OCI-LY7 (cell line): ENCODE measurements around the gene NAV3. TPM values are rescaled to one million over a fixed set of nuclear protein-coding genes. Genes with fewer than 3 reads are reported as not detected.

Source experiments
- BruUV-seq: library from RNA; stranded (reverse); fragments of 400-500 nt; replicated peaks from 2 replicates; lab custom pipeline; 2021; lab: Mats Ljungman, UMichigan
- CTCF ChIA-PET: fragments of 300-600 bp; sonication (Branson Sonifier 250); formaldehyde crosslinking; loops from one replicate; lab custom pipeline; 2022; ENCODE audit warnings: antibody characterized with exemption; ENCODE audit not compliant: unreplicated experiment; lab: Charles Lee
- POLR2A ChIA-PET: fragments of 300-600 bp; sonication (Branson Sonifier 250); formaldehyde crosslinking; loops from one replicate; lab custom pipeline; 2022; ENCODE audit warnings: antibody characterized with exemption; lab: Charles Lee
- DNase-seq: peaks from one replicate; pipeline ENCODE4 v3.0.0-alpha.2; 2015; ENCODE audit warnings: low spot score
- H2AFZ ChIP-seq: fragments of 200-600 bp; sonication (generic), shearing (Covaris generic); 2 replicates; pipeline ENCODE4 v1.6.1; 2014; ENCODE audit warnings: mild to moderate bottlenecking, antibody characterized with exemption, low read length, moderate library complexity
- H3K27ac ChIP-seq: fragments of 200-600 bp; sonication (generic); 2 replicates; pipeline ENCODE4 v1.5.1; 2014; ENCODE audit warnings: mixed run types, low read depth, mild to moderate bottlenecking, moderate library complexity, low read length, inconsistent platforms; ENCODE audit not compliant: poor library complexity, severe bottlenecking
- H3K36me3 ChIP-seq: fragments of 200-600 bp; sonication (generic); 2 replicates; pipeline ENCODE4 v1.6.1; 2014; ENCODE audit warnings: mild to moderate bottlenecking, antibody characterized with exemption, low read length, moderate library complexity, mixed read lengths; ENCODE audit not compliant: insufficient read depth
- H3K4me1 ChIP-seq: fragments of 200-600 bp; sonication (generic); 2 replicates; pipeline ENCODE4 v1.5.1; 2014; ENCODE audit warnings: mild to moderate bottlenecking, low read length; ENCODE audit not compliant: insufficient read depth, poor library complexity, severe bottlenecking
- H3K4me2 ChIP-seq: fragments of 200-600 bp; sonication (generic); 2 replicates; pipeline ENCODE4 v1.6.1; 2014; ENCODE audit warnings: mild to moderate bottlenecking, low read length
- H3K4me3 ChIP-seq: fragments of 200-600 bp; sonication (generic); 2 replicates; pipeline ENCODE4 v1.5.1; 2014; ENCODE audit warnings: mild to moderate bottlenecking, low read depth, low read length; ENCODE audit not compliant: poor library complexity, severe bottlenecking
- H3K79me2 ChIP-seq: fragments of 200-600 bp; sonication (generic); 2 replicates; pipeline ENCODE4 v1.6.1; 2016; ENCODE audit warnings: low read depth, mild to moderate bottlenecking, low read length, moderate library complexity, mixed read lengths; ENCODE audit not compliant: insufficient read depth
- H3K9me2 ChIP-seq: fragments of 200-600 bp; sonication (generic); 2 replicates; pipeline ENCODE4 v1.6.1; 2016; ENCODE audit warnings: mild to moderate bottlenecking, low read length, mixed read lengths; ENCODE audit not compliant: insufficient read depth
- H3K9me3 ChIP-seq: fragments of 200-600 bp; sonication (generic); 2 replicates; pipeline ENCODE4 v1.6.1; 2014; ENCODE audit warnings: mild to moderate bottlenecking, mixed run types, low read length, mixed read lengths
- H4K20me1 ChIP-seq: fragments of 200-600 bp; sonication (generic); 2 replicates; pipeline ENCODE4 v1.6.1; 2014; ENCODE audit warnings: mild to moderate bottlenecking, antibody characterized with exemption, low read length, moderate library complexity, mixed read lengths; ENCODE audit not compliant: insufficient read depth
- CTCF ChIP-seq: fragments of 200-600 bp; sonication (generic); conservative IDR thresholded peaks from 2 replicates; pipeline ENCODE4 v1.5.1; 2014; ENCODE audit warnings: mild to moderate bottlenecking, antibody characterized with exemption, low read length, moderate library complexity, mixed read lengths
- EZH2phosphoT487 ChIP-seq: fragments of 200-600 bp; sonication (generic); IDR thresholded peaks from 2 replicates; pipeline ENCODE4 v1.6.1; 2018; ENCODE audit warnings: low read depth, borderline replicate concordance, mild to moderate bottlenecking, mixed run types, antibody characterized with exemption, low read length, moderate library complexity, mixed read lengths
- intact Hi-C: fragments of 100-400 bp; cut with micrococcal nuclease; formaldehyde crosslinking; loops from one replicate; pipeline ENCODE4 v1.10.0; 2022; ENCODE audit not compliant: unreplicated experiment
- total RNA-seq, 2 experiments: library from RNA; depleted of rRNA in 1 of 2; stranded (reverse); fragments of >200 nt in 1 of 2; shearing (Covaris generic) in 1 of 2; gene quantifications; 2 replicates each; pipeline ENCODE4 v1.2.3, GENCODE V29; 2014 to 2022

Gene NAV3
- total RNA-seq, 2 experiments from 2014 or later: 0.68 to 1.6 TPM

DNA sequence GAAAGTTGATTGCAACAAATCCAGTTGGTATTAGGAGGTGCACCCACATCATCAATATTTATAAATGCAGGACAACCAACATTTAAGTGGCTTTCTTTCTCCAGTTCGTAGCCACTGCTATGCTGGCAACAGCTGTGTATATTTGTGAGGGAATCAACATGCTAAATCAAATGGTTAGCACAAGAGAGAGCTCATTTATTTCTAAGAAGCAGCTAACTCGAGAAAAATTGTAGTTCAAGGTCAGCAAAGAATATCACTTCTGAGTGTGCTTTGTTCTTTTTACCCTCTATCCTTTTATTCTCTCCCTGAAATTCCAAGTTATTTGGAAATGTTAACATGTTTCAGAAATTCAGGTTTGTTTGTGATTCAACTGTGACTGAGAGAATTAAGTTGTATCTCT is 137.3 kb downstream of the NAV3 start:
- ChIA-PET CTCF (no interaction called here), POLR2A (interaction anchor here (0.6 kb wide), 1 partner anchor 1485 kb away, joined by 3 read pairs; no protein-coding TSS in a partner anchor)
- no peaks in the 10 kb centered on the region for H3K9me2 ChIP-seq
- H3K4me2 ChIP-seq: no peak overlapping the region
- no peaks in the 10 kb centered on the region for H3K4me1 ChIP-seq
- DNase-seq: no peak
- TF ChIP-seq CTCF (no peak), EZH2phosphoT487 (no peak)
- H3K9me3 ChIP-seq: no peaks in the 10 kb centered on the region
- H3K4me3 ChIP-seq: no peak overlapping the region
- no TSS peak for BruUV-seq
- H3K79me2 ChIP-seq: no peaks in the 10 kb centered on the region
- intact Hi-C loops: no loop called here
- H3K27ac ChIP-seq: no peak overlapping the region
- peak overlapping the region; percentile 57; the same call in 1 of the 2 replicates for H2AFZ ChIP-seq
- H3K36me3 ChIP-seq: no peaks in the 10 kb centered on the region
- H4K20me1 ChIP-seq: no peaks in the 10 kb centered on the region

DNA sequence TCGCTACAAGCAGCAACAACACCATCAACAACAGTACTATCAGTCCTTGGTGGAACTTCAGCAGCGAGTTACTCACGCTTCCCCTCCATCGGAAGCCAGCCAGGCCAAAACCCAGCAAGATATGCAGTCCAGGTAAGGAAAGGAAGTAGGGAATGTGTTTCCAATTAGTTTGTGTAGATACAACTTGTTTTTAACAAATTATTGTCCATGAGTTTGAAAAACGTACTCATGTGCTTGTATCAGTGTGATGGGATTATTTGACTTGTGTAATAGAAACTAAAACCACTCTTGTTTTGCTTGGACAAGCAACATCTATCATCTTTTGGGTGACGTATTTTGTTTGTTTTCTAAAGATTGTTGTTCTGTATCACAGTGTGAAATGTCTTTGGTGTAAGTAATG is 137.9 kb downstream of the NAV3 start:
- no peaks in the 10 kb centered on the region for H3K9me2 ChIP-seq
- ChIA-PET POLR2A (interaction anchor here (0.6 kb wide), 1 partner anchor 1484 kb away, joined by 3 read pairs; no protein-coding TSS in a partner anchor), CTCF (no interaction called here)
- no peak overlapping the region for H3K4me3 ChIP-seq
- no peak for DNase-seq
- intact Hi-C loops: no loop called here
- no peak overlapping the region for H3K27ac ChIP-seq
- H3K4me2 ChIP-seq: no peak overlapping the region
- no TSS peak for BruUV-seq
- H2AFZ ChIP-seq: peak overlapping the region; percentile 57
- H3K36me3 ChIP-seq: no peaks in the 10 kb centered on the region
- H3K4me1 ChIP-seq: peaks cover 4% of the 10 kb centered on the region
- TF ChIP-seq EZH2phosphoT487 (no peak), CTCF (no peak)
- no peaks in the 10 kb centered on the region for H3K9me3 ChIP-seq
- no peaks in the 10 kb centered on the region for H4K20me1 ChIP-seq
- no peaks in the 10 kb centered on the region for H3K79me2 ChIP-seq

DNA sequence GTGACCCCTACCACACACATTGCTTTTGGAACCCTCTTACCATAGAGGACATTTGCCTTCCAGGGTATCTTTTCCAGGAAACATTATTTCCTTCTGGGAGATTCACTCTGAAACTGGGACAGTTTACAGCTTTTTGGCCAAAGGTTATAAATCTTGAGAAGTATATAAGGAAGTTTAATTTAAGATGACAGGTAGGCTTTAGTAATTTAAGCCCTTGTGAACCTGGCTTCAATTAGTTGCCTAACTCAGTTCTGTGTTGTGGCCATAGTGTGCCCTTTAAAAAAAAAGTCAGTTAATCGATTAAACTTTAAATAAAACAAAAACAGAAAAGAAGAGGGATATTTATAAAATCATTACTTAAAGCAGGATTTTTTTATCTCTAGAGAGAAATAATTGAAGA is 142.9 kb downstream of the NAV3 start:
- TF ChIP-seq CTCF (no peak), EZH2phosphoT487 (no peak)

More for the DNA sequence above, 142.9 kb downstream of the NAV3 start:
- no peak overlapping the region for H3K27ac ChIP-seq
- H2AFZ ChIP-seq: peak overlapping the region; percentile 60
- POLR2A ChIA-PET: no interaction called here
- intact Hi-C loops: no loop called here
- H4K20me1 ChIP-seq: no peaks in the 10 kb centered on the region
- H3K79me2 ChIP-seq: no peaks in the 10 kb centered on the region
- no peak overlapping the region for H3K4me3 ChIP-seq
- CTCF ChIA-PET: no interaction called here
- no peak for DNase-seq
- no peaks in the 10 kb centered on the region for H3K9me3 ChIP-seq
- H3K4me1 ChIP-seq: peaks cover 4% of the 10 kb centered on the region
- H3K9me2 ChIP-seq: no peaks in the 10 kb centered on the region
- H3K4me2 ChIP-seq: peak overlapping the region; percentile 35; the same call in 1 of the 2 replicates
- no peaks in the 10 kb centered on the region for H3K36me3 ChIP-seq
- no TSS peak for BruUV-seq
